IPS-18a (cell line): ENCODE measurements around the gene PSEN1.

Source experiments
- H3K27ac ChIP-seq: one replicate; pipeline ENCODE4 v1.5.1; 2013; ENCODE audit warnings: low read length
- H3K27me3 ChIP-seq: one replicate; pipeline ENCODE4 v1.6.1; 2013; ENCODE audit warnings: mild to moderate bottlenecking, low read length; ENCODE audit not compliant: control insufficient read depth, insufficient read depth
- H3K36me3 ChIP-seq: one replicate; pipeline ENCODE4 v1.6.1; 2013; ENCODE audit warnings: low read depth, low read length; ENCODE audit not compliant: control insufficient read depth
- H3K4me1 ChIP-seq: one replicate; pipeline ENCODE4 v1.6.1; 2013; ENCODE audit warnings: low read depth, low read length; ENCODE audit not compliant: control insufficient read depth
- H3K4me3 ChIP-seq: one replicate; pipeline ENCODE4 v1.5.1; 2013; ENCODE audit warnings: low read length
- H3K9ac ChIP-seq: one replicate; pipeline ENCODE4 v1.6.1; 2013; ENCODE audit warnings: mild to moderate bottlenecking, low read length, moderate library complexity
- H3K9me3 ChIP-seq: one replicate; pipeline ENCODE4 v1.6.1; 2013; ENCODE audit warnings: low read depth, low read length; ENCODE audit not compliant: control insufficient read depth

PSEN1 gene

DNA sequence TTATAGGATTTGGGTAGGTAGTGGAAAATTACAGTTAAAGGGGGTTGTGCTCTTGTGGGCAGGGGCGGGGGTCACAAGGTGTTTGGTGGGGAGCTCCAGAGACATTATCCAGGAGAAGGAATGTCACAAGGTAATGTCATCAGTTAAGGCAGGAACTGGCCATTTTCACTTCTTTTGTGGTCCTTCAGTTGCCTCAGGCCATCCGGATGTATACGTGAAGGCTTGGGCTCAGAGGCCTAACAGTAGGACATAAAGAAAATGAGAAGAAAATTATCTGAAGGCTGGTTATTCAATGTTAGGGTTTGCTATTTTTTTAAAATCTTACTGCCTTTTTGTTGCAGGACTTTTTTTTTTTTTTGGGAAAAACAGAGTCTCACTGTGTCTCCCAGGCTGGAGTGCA lies 2.5 kb upstream of the PSEN1 start:
- Histone ChIP-seq H3K9ac (no peak overlapping the region), H3K27me3 (no peaks in the 10 kb centered on the region), H3K4me1 (peaks cover 8% of the 10 kb centered on the region), H3K4me3 (no peak overlapping the region), H3K27ac (no peak overlapping the region), H3K36me3 (no peaks in the 10 kb centered on the region), H3K9me3 (no peaks in the 10 kb centered on the region)

DNA sequence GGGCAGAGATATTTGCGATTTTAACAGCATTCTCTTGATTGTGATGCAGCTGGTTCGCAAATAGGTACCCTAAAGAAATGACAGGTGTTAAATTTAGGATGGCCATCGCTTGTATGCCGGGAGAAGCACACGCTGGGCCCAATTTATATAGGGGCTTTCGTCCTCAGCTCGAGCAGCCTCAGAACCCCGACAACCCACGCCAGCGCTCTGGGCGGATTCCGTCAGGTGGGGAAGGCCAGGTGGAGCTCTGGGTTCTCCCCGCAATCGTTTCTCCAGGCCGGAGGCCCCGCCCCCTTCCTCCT lies 271 bp upstream of the PSEN1 start:
- Histone ChIP-seq H3K9me3 (no peaks in the 10 kb centered on the region), H3K36me3 (no peaks in the 10 kb centered on the region), H3K27ac (no peak overlapping the region), H3K4me1 (peaks cover 8% of the 10 kb centered on the region), H3K9ac (no peak overlapping the region), H3K27me3 (no peaks in the 10 kb centered on the region), H3K4me3 (peak overlapping the region; percentile 79)

DNA sequence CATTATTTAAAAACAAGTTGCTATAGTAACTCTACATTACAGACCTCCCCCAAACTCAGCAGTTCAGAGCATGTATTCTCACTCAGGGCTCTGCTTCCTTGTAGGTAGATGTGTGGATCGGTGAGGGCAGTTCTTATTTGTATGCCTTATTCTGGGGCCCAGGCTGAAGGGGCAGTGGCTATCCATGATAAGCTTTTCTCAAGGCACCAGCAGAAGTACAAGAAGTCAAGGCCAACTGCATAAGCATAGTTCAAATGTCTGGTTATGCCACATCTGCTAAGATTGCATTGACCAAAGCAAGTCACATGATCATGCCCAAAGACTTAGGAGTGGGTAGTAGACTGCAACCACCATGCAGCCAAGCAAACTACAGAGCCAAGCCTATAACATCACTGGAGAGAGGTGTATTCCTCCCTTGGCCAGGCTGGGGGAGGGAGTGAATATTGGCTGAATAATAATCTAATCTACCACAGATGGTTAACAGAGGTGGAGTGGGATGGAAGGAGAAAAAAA lies 4.6 kb downstream of the PSEN1 start:
- Histone ChIP-seq H3K27me3 (no peaks in the 10 kb centered on the region), H3K36me3 (peaks cover 4% of the 10 kb centered on the region), H3K9ac (no peak overlapping the region), H3K9me3 (no peaks in the 10 kb centered on the region), H3K4me3 (no peak overlapping the region), H3K27ac (no peak overlapping the region), H3K4me1 (peaks cover 12% of the 10 kb centered on the region)

DNA sequence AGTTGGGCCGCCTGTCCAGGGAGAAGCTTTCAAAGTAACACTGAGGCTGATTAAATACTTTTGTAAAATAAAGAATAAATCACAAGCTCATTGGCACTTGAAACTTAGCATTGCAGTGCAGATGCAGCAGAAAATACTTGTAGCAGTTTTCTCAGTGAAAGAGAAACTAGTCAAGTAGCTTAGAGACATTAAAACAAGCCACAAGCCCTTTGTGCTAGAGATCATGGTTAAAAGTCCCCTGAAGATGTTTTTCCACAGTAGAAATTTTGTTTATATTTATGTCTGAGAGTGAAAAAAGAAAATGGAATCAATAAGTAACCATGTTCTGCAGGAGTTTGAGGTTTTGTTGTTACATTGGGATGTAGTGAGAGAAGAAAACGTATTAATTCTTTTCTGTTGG lies 5.9 kb downstream of the PSEN1 start:
- Histone ChIP-seq H3K9ac (no peak overlapping the region), H3K4me1 (peaks cover 9% of the 10 kb centered on the region), H3K27ac (no peak overlapping the region), H3K36me3 (peaks cover 4% of the 10 kb centered on the region), H3K27me3 (no peaks in the 10 kb centered on the region), H3K4me3 (no peak overlapping the region), H3K9me3 (no peaks in the 10 kb centered on the region)

DNA sequence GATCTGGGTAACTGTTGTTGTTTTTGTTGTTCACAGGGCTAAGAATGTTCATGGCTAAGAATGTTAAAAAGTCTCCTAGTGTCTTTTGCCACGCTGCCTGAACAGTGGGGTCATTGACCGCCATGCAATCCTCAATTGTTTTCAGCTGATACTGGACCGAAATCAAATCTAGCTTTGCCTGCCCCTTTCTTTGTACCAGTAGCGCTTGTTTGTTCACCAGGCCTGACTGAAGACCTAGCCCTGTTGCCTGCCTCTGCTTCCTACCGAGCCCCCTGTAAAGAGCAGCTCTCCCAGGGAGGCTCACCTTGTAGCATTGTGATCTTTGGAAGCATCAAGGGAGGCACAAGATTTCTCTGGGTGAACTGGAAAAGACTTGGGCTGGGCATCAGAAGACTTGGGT lies 6.7 kb downstream of the PSEN1 start:
- H3K27me3 ChIP-seq: no peaks in the 10 kb centered on the region
- H3K4me1 ChIP-seq: peaks cover 4% of the 10 kb centered on the region
- H3K9me3 ChIP-seq: no peaks in the 10 kb centered on the region
- no peak overlapping the region for H3K27ac ChIP-seq
- no peak overlapping the region for H3K4me3 ChIP-seq
- H3K36me3 ChIP-seq: peaks cover 8% of the 10 kb centered on the region
- H3K9ac ChIP-seq: no peak overlapping the region

DNA sequence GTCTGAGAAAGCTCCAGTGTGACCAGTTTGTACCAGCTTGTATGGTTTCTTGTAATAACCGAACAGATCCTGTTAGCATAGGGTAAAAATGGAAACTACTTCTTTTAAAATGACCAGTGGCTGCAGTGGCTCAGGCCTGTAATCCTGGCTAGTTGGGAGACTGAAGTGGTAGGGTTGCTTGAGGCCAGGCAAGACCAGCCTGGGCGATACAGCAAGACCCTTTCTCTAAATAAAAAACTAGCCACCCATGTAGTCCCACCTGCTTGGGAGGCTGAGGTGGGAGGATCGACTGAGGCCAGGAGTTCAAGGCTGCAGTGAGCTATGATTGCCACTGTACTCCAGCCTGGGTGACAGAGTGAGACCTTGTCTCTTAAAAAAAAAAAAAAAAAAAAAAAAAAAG lies 7.3 kb downstream of the PSEN1 start:
- Histone ChIP-seq H3K4me1 (peaks cover 4% of the 10 kb centered on the region), H3K27me3 (no peaks in the 10 kb centered on the region), H3K4me3 (no peak overlapping the region), H3K36me3 (peaks cover 12% of the 10 kb centered on the region), H3K27ac (no peak overlapping the region), H3K9me3 (no peaks in the 10 kb centered on the region), H3K9ac (no peak overlapping the region)

DNA sequence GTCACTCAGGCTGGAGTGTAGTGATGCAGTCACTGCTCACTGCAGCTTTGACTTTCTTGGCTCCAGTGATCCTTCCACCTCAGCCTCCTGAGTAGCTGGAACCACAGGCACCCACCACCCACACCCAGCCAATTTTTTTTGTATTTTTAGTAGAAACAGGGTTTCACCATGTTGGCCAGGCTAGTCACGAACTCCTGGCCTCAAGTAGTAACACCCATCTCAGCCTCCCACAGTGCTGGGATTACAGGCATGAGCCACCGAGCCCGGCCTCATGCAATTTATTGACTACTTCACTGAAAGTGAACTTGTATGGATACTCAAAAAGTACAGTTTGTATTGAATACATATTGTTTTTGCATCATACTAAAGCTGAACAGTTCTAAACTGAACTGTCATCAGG lies 9.1 kb downstream of the PSEN1 start:
- Histone ChIP-seq H3K9me3 (no peaks in the 10 kb centered on the region), H3K27ac (no peak overlapping the region), H3K4me1 (peaks cover 4% of the 10 kb centered on the region), H3K4me3 (no peak overlapping the region), H3K27me3 (no peaks in the 10 kb centered on the region), H3K9ac (no peak overlapping the region), H3K36me3 (peaks cover 26% of the 10 kb centered on the region)

DNA sequence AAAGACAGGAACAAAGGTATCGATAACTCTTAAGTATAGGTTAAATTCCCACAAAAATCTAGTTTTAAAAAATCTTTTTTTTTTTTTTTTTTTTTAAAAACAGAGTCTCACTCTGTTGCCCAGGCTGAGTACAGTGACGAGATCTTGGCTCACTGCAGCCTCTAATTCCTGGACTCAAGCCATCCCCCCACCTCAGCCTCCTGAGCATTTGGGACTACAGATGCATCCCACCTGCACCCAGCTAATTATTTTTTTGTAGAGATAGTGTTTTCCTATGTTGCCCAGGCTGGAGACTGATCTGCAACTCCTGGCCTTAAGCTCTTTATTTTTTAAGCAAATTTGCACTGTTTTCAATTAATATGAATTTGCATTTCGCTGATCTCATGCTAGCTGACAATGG lies 9.8 kb downstream of the PSEN1 start:
- Histone ChIP-seq H3K9ac (no peak overlapping the region), H3K27ac (no peak overlapping the region), H3K9me3 (no peaks in the 10 kb centered on the region), H3K4me1 (peaks cover 4% of the 10 kb centered on the region), H3K27me3 (no peaks in the 10 kb centered on the region), H3K4me3 (no peak overlapping the region), H3K36me3 (peaks cover 26% of the 10 kb centered on the region)

DNA sequence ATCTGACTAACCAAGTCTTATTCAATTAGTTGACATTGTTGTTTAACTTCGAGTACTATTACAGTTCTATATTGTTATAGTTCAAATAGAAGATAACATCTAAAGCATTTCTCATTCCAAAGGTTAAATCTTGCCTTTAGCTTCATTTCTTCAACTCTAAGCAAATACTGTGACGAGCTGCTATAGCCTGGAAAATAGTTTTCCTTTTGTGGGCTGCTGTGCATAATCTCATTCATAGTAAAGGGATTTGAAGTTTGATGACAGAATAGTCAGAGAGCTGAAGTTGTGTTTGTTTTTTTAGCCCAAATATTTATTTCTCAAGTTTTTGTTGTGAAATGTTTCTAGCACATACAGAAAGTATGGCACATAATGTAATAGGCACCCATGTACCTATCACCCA lies 13.4 kb downstream of the PSEN1 start:
- H3K9me3 ChIP-seq: no peaks in the 10 kb centered on the region
- no peak overlapping the region for H3K27ac ChIP-seq
- peaks cover 22% of the 10 kb centered on the region for H3K36me3 ChIP-seq
- no peak overlapping the region for H3K9ac ChIP-seq
- no peaks in the 10 kb centered on the region for H3K27me3 ChIP-seq
- H3K4me3 ChIP-seq: no peak overlapping the region
- H3K4me1 ChIP-seq: no peaks in the 10 kb centered on the region

DNA sequence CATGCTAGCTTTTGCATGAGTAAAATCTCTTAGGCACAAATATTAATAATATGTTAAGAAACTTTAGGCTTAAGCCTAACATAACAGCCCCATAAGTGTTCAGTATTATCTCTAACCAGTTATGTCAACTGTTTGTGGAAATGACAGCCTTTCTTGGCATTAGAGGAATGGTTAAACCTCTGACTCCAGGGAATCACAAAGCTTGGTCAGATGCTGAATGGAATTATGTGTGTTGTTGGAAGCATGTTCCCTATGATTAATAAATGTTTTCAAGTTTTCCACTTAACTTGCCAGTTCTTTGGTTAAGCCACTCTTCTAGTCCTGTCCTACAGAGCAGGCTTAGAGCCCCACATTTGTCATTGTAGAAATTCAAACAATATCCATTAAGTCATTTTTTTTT lies 17.0 kb downstream of the PSEN1 start:
- no peaks in the 10 kb centered on the region for H3K4me1 ChIP-seq
- no peaks in the 10 kb centered on the region for H3K27me3 ChIP-seq
- no peak overlapping the region for H3K9ac ChIP-seq
- no peaks in the 10 kb centered on the region for H3K9me3 ChIP-seq
- no peak overlapping the region for H3K4me3 ChIP-seq
- H3K36me3 ChIP-seq: peaks cover 16% of the 10 kb centered on the region
- H3K27ac ChIP-seq: no peak overlapping the region

DNA sequence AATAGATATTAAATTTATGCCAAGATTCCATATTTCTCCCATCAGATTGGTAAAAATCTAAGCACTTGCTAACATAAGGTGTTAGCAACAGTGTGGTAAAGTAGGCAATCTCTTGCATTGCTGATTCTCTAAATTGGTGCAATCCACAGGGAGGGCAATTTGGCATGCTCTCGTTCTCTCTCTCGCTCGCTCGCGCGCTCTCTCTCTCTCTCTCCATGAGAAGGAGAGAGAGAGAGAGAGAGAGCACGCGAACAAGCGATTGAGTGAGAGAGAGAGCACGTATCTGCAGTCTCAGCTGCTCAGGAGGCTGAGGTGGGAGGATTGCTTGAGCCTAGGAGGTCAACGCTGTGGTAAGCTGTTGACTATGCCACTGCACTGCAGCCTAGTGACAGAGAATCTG lies 25.9 kb downstream of the PSEN1 start:
- H3K9me3 ChIP-seq: no peaks in the 10 kb centered on the region
- H3K4me1 ChIP-seq: no peaks in the 10 kb centered on the region
- no peak overlapping the region for H3K4me3 ChIP-seq
- peaks cover 6% of the 10 kb centered on the region for H3K36me3 ChIP-seq
- H3K27ac ChIP-seq: no peak overlapping the region
- no peak overlapping the region for H3K9ac ChIP-seq
- no peaks in the 10 kb centered on the region for H3K27me3 ChIP-seq

DNA sequence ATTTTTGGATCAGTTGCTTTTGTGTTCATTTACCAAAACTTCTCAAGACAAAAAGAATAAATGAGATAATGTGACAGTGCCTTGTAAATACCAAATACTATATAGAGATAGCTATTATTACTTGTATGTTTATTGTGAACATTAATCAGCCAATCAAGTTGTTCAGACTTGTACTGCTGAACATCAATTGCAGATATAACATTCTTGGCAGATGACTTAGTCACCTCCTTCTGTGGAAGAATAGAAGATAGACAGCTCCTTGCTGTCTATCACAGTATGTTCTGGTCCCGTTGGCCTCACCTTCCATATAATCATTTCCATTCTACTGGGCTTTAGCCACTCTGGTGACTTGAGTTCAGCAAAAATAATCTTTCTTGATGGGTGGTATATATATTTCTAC lies 30.1 kb downstream of the PSEN1 start:
- H3K27ac ChIP-seq: no peak overlapping the region
- no peak overlapping the region for H3K9ac ChIP-seq
- peaks cover 11% of the 10 kb centered on the region for H3K4me1 ChIP-seq
- H3K27me3 ChIP-seq: no peaks in the 10 kb centered on the region
- no peak overlapping the region for H3K4me3 ChIP-seq
- peaks cover 4% of the 10 kb centered on the region for H3K36me3 ChIP-seq
- no peaks in the 10 kb centered on the region for H3K9me3 ChIP-seq
